PC-3 (cell line): ENCODE data around the gene OGFRL1.

Experiments used
- EZH2 ChIP-seq: fragments of 300-600 bp; sonication (generic); IDR thresholded peaks from one replicate; pipeline ENCODE4 v1.6.1; 2017; ENCODE audit warnings: antibody characterized with exemption, mild to moderate bottlenecking, low read length; ENCODE audit not compliant: unreplicated experiment
- EZH2phosphoT487 ChIP-seq: fragments of 300-600 bp; sonication (generic); IDR thresholded peaks from 2 replicates; pipeline ENCODE4 v1.6.1; 2018; ENCODE audit warnings: mild to moderate bottlenecking, antibody characterized with exemption, low read length, borderline replicate concordance
- TF ChIP-seq, protein P1 (sequence below): fragments of 300-600 bp; sonication (generic); conservative IDR thresholded peaks from 2 replicates; pipeline ENCODE4 v1.5.1; 2017; ENCODE audit warnings: antibody characterized with exemption, low read depth, mild to moderate bottlenecking, low read length

DNA sequence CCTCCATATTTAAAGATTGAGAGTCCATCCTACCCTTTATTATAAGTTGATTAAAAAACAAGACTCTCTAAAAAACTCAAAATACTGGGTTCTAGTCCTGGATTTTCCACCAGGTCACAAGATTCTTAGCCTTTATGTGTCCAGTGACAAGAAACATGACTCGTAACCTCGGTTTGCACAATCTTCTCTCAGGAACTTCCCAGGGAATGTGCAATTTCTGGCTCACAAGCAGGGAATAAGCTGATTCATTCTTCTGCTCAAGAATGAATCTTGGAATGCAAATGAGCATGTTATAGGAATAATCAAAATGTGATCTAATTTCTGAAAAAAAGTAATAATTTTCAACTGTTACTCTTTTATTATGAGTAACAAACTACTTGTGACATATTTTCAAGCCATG lies 45.1 kb downstream of the OGFRL1 start:
- TF ChIP-seq EZH2 (no peak), EZH2phosphoT487 (no peak)
- TF ChIP-seq, protein P1, sequence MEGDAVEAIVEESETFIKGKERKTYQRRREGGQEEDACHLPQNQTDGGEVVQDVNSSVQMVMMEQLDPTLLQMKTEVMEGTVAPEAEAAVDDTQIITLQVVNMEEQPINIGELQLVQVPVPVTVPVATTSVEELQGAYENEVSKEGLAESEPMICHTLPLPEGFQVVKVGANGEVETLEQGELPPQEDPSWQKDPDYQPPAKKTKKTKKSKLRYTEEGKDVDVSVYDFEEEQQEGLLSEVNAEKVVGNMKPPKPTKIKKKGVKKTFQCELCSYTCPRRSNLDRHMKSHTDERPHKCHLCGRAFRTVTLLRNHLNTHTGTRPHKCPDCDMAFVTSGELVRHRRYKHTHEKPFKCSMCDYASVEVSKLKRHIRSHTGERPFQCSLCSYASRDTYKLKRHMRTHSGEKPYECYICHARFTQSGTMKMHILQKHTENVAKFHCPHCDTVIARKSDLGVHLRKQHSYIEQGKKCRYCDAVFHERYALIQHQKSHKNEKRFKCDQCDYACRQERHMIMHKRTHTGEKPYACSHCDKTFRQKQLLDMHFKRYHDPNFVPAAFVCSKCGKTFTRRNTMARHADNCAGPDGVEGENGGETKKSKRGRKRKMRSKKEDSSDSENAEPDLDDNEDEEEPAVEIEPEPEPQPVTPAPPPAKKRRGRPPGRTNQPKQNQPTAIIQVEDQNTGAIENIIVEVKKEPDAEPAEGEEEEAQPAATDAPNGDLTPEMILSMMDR = no peak
